RCC 7860 (cell line): ENCODE measurements around the gene ABHD2.
"Not testable (repeated sequence)": the region's sequence is repeated elsewhere in the genome, so short reads cannot be mapped to it uniquely, and the experiment has no call there.

Experiments
- DNase-seq: peaks from one replicate; pipeline ENCODE4 v3.0.0-alpha.2; 2015; ENCODE audit warnings: low spot score
- FAIRE-seq: peaks from 2 replicates; lab custom pipeline; 2012; peaks lifted over from hg19 to GRCh38; lab: Jason Lieb, UNC

ABHD2 gene

DNA sequence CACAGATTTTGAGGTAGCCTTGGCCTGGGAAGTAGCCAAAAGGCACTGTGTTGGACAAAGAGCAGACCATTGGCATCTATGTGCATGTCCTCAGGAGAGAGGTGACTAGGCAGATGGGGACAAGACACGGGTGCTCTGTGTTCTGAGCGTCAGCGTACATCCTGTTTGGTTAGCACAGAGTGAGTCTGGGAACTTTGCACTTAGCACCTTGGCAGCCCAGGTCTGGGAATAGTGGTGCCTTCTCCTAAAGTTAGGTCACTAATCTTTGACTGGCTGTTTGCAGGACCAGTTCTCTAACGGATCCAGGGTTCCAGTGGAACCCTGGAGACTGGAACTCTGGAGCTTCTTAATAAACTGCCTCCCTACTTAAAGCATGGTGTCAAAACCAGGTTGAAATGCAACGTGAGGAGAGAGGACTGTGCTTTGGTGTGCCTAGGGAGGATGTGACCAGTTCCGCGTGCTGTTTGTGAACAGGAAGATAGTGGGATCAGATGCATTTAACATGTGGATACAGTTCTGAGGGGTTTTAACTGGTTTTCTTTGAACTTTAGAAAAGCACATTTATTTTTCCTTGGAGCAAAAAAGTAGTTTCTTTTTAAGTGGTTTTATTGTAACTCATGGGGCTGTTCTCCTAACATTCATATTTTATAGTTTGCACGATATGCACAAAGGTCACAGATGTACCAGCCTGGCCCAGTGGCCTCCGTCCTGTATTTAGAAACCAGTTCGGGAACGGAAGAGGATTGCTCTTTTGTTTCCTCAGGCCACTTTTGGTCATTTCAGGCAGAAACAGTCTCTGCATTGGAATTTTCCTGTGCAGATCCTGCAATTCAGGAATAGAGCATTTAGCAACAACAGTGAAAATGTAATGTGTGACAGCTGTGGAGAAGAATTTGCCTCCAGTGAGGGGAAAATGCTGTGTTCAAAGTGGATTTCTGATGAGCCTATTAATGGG, 48.8 kb downstream of the ABHD2 start:
- FAIRE-seq (no peak), DNase-seq (no peak)

DNA sequence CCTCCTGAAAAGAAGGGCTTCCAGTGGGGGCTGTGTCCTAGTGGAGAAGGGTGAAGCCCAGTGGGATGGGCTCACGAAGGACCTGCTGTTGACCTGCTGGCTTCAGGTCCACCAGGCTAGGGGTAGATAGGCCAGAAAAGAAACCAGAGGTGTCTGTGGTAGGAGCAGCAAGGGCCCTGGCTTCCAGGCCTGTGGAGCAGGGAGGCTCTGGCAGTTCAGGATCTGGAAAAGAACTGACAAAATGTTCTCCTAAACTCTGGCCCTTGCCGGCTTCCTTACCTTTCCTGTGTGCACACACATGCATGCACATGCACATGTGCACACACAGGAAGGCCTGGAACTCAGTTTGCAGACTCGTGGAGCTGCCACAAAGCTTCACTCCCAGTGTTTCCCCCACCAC, 49.7 kb downstream of the ABHD2 start:
- no peak for FAIRE-seq
- DNase-seq, result no peak

GRCh38 chr15:89138999-89139612, 50.9 kb downstream of the ABHD2 start:
- FAIRE-seq, result no peak
- no peak for DNase-seq

GRCh38 chr15:89139613-89140499, 51.6 kb downstream of the ABHD2 start:
- FAIRE-seq (no peak), DNase-seq (no peak)

DNA sequence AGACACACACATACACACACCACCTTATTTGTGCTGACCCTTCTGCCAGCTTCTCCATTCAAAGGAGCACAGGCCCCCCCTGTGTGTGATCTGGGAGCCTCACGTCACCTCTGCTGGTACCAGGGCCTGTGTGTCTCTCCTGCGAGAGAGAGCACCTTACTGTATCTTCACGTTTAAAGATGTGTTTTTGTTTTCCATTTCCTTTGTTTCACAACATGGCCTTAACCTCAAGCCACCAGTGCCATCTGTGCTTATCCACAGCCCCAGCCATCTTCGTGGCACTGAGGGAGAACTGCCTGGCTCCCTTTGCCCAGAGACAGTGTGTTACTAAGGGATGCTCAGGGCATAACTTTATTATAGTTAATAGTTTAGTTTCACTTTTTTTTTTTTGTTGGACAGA, 52.3 kb downstream of the ABHD2 start:
- FAIRE-seq, result no peak
- no peak for DNase-seq

DNA sequence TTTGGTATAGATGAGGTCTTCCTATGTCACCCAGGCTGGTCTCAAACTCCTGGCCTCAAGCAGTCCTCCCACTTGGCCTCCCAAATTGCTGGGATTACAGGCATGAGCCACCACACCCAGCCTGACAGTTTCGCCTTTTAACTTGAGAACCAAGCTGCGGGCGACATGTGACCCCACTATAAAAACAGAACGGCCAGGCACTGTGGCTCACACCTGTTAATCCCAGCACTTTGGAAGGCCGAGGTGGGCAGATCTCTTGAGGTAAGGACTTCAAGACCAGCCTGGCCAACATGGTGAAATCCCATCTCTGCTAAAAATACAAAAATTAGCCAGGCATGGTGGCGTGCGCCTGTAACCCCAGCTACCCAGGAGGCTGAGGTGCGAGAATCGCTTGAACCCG, 52.9 kb downstream of the ABHD2 start:
- FAIRE-seq, DNase-seq: not testable (repeated sequence)

GRCh38 chr15:89141885-89142284, 53.6 kb downstream of the ABHD2 start:
- FAIRE-seq (no peak), DNase-seq (no peak)

- FAIRE-seq, result no peak
- DNase-seq, result no peak
Observed at GRCh38 chr15:89142423-89142822, 54.2 kb downstream of the ABHD2 start.

- FAIRE-seq (no peak), DNase-seq (no peak)
Observed at GRCh38 chr15:89143503-89144162, 55.4 kb downstream of the ABHD2 start.

GRCh38 chr15:89144491-89144890, 56.2 kb downstream of the ABHD2 start:
- no peak for FAIRE-seq

GRCh38 chr15:89146366-89146765, 58.1 kb downstream of the ABHD2 start:
- FAIRE-seq (no peak), DNase-seq (no peak)

More at GRCh38 chr15:89144491-89144890, 56.2 kb downstream of the ABHD2 start:
- no peak for DNase-seq

DNA sequence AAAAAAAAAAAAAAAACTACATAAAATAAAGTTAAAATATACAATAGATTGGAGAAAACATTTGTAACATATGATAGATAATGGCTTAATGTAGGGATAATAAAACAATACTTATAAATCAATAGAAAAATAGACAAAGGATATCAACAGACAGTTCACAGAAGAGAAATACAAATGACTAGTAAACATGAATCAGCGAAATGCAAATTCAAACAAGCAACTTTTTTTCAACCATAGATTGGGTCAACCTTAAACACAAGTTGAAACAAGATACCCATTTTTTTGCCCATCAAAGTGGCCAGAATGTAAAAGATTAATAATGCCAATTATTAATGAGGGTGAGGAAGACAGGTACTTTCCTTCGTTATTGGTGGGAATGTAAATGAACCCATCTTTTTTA, 59.9 kb downstream of the ABHD2 start:
- no peak for DNase-seq
- no peak for FAIRE-seq

DNA sequence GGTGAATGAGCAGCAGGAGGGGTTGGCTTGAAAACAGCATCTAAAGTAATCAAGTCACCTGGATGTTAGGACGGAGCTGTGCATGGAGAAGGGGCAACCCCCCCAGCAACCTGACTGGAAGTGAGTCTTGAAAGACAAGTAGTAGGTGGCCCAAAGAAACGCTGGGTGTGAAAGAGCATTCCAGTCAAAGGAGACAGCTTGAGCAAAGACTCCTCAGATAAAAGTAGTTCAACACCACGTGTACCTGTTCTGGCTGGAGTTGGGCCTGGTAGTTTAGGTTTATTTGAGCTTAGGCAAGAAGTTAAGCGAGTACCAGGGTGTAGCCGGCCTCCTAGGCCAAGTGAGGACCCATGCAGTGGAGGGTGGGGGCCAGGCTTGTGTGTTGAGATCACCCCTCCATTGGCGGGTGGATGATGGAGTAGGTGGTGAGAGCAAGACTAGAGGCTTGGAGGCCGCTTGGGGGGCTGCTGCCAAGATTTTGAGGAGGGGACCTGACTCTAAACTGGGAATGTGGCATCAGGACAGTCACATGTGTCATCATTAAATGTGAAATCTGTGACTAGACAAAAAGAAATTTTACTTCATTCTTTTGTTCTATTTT, 61.3 kb downstream of the ABHD2 start:
- FAIRE-seq (no peak), DNase-seq (no peak)

DNA sequence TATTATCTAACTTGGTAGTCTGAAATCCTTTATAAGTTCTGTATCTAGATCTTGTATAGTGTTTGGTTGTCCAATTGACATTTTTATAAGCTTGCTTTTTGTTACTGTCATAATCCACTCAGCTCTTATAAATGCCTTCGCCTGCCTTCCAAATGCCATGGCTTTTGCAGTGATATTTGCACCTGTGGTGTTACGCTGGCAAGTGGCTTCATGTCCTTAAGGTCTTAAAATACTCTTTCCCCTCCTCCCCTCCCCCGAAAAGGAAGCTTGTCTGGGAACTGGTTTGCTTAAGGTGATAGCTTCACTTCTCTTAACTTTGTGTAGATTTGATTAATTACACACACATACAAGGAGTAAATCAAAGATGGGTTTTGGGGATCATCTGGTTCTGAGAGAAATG, 62.0 kb downstream of the ABHD2 start:
- DNase-seq, result no peak
- FAIRE-seq, result no peak

DNA sequence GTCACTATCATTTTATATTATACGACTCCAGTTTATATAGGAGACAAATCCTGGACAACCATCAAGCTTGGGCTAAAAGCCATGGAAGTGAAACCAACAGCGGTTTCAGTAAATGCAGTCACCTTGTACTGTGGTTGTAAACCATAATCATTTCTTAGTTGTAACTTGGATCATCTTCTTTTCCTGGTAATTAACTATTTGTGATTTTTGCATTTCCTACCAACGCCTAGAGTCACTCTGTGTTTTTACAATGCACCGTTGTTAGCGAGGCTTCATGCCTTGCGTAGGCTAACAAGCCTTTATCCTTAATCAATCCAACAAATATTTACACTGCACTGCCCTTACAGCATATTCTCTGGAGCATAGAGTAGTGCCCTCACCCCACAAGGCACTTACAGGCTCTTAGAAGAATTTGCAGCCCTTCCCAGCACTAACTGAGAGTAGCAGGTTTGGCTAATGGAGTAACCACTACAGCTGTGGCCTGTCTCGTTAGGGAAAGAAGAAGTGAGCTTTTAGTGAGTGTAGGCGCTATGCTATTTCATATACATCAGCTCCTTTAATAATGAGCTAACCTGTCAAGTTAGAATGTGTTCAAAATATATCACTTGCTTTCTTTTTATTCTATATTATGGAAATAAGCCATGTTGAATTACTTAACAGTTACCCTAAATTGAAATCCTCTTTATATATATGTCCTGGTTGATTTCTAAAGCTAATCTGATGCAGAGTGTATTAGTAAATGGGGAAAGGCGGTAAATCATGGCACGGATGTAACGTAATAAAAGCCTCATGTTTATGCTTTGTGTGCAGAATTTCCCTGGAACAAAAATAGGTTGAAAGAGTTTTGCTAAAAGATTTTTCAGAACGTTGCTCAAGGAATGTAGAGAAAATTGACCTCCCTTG, 62.8 kb downstream of the ABHD2 start:
- DNase-seq, result no peak
- FAIRE-seq, result no peak

DNA sequence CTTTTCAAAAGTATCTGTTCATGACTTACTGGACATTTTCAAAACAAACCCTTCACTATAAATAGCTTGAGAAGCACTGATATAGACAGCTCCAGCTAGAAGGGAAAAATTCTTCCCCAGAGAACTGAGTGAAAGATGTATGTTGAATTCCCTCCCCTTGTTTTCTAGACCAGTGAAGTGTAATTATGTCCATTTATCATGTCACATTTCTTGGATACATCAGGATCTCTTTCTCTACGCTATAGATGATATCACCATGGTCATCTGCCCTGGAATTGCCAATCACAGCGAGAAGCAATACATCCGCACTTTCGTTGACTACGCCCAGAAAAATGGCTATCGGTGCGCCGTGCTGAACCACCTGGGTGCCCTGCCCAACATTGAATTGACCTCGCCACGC, 66.9 kb downstream of the ABHD2 start:
- FAIRE-seq (no peak), DNase-seq (no peak)

DNA sequence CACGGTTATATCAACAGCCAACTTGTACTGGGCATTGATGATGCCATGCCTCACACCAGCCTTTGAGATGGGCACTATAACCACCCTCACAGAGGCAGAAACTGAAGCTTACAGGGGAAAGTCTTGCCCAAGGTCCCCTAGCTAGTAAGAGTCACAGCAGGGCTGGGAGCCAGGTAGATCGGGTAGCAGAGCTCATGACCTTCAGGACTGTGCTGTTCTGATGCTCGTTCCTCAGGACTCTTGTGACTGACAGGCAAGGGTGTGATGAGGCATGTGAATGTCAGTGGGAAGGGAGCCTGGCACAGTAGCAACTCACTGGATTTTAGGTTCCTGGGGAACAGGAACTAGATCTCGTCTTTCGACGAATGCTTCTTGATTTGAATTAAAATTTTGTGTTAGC, 67.4 kb downstream of the ABHD2 start:
- DNase-seq (no peak), FAIRE-seq (no peak)

DNA sequence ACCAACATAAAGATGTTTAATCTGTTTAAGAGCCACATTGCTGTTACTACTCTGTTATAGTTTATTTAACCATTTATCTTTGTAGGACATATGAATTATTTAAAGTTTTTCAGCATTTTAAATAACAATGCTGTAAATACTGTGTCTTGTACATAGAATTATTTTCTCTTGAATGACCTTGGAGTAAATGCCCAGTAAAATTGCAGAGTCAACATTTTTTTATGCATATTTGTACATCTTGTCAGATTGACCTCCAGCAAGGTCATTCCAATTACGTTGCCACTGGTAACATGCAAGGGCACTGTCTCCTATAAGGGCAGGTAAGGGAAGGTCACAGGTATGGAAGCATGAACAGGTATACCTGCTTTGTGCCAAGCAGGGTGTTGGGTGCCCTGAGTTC, 68.8 kb downstream of the ABHD2 start:
- DNase-seq, result no peak
- FAIRE-seq, result no peak

GRCh38 chr15:89157918-89158564, 69.8 kb downstream of the ABHD2 start:
- no peak for FAIRE-seq

More at GRCh38 chr15:89157918-89158564, 69.8 kb downstream of the ABHD2 start:
- no peak for DNase-seq
